ENCODE results near the gene BOK. TPM values are rescaled to one million over a fixed set of nuclear protein-coding genes. Genes with fewer than 3 reads are reported as not detected.

Gene BOK
- total RNA-seq, 1 donor from 2014 or later, result 35.4 TPM

DNA sequence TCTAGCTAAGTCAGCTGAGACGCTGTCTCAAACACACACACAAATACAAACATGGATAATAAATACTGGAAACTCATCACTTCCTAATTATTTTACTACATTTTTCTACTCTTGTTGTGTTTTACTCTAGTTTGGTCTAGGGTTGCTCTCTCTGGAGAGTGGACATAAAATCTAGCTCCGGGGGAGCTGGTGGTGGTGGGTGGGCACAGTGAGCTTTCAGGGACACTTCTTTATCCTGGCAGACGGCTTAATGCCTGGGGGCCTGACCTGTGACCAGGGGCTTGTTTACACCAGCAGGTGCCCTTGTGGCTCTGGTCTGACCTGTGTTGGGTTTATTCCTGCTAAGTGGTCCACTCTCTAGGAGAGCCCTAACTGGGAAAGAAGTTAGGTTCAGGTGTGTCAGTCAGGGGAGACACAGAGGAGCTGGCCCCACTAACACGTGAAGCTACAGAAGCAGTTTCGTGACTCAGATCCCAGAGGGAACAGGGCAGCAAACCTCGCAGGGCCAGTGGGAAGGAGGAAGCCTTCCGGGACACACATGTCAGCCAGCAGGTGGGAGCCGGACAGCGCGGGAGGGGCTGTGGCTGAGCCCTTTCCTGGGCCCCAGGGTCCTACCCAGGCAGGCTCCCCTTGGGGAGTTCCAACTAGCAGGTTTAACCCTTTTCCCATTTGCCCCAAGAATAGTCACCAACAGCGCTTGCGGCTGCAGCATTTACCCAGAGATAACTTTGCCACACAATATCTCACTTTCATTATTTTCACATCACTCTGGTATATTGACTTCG is 22.5 kb upstream of the BOK start:
- DNase-seq (ENCODE audit: low spot score in 2 of 2), result no peak

DNA sequence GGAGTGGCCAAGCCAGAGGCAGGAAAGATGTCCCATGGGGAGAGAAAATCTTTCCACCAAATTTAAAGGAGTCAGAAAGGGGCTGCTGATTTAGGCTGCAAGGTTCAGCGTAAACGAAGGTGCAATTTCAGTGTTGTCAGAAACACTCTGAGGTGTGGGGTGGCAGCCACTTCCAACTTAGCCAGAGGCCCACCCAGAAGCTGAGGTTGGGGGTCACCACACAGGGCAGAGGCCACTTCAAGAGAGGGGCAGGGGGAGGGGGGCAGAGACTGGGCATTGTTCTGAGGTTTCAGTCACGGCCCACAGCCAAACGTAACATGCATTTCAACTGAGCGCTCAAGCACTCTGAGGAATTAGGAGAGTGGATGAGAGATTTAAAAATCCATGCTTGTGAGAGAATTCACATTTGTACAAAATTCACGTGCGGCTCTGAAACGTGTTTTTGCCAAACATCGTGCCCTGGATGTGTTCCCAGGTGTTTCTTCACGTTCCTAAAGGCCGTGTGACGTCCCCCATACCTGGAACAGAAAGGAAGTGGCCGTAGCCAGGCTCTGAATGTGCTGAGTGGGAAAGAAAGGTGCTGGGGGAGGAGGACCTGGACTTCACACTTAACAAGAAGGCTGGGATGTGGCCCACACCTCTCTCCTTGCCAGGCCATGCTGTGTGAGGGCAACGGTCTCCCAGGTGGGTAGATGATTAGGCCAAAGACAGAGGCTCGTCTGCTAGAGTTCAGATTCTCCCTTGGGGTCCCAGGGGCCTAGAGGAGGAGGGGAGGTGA is 19.5 kb upstream of the BOK start:
- TF ChIP-seq, protein P1, sequence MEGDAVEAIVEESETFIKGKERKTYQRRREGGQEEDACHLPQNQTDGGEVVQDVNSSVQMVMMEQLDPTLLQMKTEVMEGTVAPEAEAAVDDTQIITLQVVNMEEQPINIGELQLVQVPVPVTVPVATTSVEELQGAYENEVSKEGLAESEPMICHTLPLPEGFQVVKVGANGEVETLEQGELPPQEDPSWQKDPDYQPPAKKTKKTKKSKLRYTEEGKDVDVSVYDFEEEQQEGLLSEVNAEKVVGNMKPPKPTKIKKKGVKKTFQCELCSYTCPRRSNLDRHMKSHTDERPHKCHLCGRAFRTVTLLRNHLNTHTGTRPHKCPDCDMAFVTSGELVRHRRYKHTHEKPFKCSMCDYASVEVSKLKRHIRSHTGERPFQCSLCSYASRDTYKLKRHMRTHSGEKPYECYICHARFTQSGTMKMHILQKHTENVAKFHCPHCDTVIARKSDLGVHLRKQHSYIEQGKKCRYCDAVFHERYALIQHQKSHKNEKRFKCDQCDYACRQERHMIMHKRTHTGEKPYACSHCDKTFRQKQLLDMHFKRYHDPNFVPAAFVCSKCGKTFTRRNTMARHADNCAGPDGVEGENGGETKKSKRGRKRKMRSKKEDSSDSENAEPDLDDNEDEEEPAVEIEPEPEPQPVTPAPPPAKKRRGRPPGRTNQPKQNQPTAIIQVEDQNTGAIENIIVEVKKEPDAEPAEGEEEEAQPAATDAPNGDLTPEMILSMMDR (IDR thresholded peaks at IDR 0.05), result no peak
- peaks cover 8 to 11% of the 10 kb centered on the region in 2 donors for H3K4me1 ChIP-seq
- peak overlapping the region in 1 of 2 donors; percentile 86 for H3K27ac ChIP-seq
- H3K36me3 ChIP-seq, result no peaks in the 10 kb centered on the region
- intact Hi-C loops (cut with DNase I), result no loop called here
- no peaks in the 10 kb centered on the region for H3K9me3 ChIP-seq
- DNase-seq (ENCODE audit: low spot score in 2 of 2), result no peak
- H3K27me3 ChIP-seq, result peaks cover 4% of the 10 kb centered on the region
- H3K4me3 ChIP-seq, result no peak overlapping the region

More for the DNA sequence above, 22.5 kb upstream of the BOK start:
- intact Hi-C loops (cut with DNase I), result no loop called here
- Histone ChIP-seq H3K4me1 (peaks cover 4% of the 10 kb centered on the region in 2 donors), H3K9me3 (no peaks in the 10 kb centered on the region), H3K27ac (no peak overlapping the region), H3K27me3 (no peaks in the 10 kb centered on the region), H3K4me3 (no peak overlapping the region), H3K36me3 (no peaks in the 10 kb centered on the region)
- TF ChIP-seq, protein P1 (IDR thresholded peaks at IDR 0.05), result no peak

DNA sequence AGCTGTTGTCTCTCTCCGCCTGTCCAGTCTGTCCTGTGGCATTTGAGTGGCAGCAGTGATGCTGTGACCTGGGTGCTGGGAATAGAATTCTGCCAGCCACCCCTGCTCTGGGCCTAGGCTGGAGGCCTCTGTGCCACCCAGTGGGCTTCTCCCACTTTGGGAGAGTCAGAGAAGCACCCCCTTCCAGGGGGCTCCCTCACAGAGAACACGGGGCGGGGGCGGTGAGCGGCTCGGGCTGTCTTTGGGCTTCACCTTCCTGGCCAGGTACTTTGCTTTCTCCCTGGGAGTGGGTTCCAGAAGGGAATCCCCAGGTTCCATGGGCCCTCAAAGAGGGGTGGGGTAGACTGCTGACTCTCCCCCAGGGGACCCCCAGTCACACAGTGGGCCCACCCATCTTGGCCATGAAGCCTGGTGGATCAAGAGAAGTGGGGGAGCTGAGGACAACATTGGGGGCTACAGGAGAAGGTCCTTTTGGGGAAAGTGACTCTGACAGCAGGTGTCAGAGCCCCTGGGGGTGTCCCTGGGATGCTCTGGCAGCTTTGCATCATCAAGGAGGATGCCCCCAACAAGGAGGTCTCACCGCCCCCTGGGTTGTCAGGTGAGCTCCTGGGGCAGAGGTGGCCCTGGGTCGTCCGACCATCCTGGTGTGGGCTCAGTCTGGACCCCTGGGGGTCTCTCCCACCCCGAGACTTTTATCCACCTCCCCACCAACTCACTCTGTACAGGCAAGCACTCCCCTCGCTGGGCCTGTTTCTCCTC is 18.8 kb upstream of the BOK start:
- Histone ChIP-seq H3K4me1 (peaks cover 8 to 11% of the 10 kb centered on the region in 2 donors), H3K36me3 (no peaks in the 10 kb centered on the region), H3K27me3 (peaks cover 4% of the 10 kb centered on the region), H3K9me3 (no peaks in the 10 kb centered on the region), H3K4me3 (peak overlapping the region in 1 of 2 donors; percentile 64), H3K27ac (peak overlapping the region in 1 of 2 donors; percentile 86)
- intact Hi-C loops (cut with DNase I), result no loop called here
- TF ChIP-seq, protein P1 (IDR thresholded peaks at IDR 0.05), result no peak
- DNase-seq (ENCODE audit: low spot score in 2 of 2), result no peak

DNA sequence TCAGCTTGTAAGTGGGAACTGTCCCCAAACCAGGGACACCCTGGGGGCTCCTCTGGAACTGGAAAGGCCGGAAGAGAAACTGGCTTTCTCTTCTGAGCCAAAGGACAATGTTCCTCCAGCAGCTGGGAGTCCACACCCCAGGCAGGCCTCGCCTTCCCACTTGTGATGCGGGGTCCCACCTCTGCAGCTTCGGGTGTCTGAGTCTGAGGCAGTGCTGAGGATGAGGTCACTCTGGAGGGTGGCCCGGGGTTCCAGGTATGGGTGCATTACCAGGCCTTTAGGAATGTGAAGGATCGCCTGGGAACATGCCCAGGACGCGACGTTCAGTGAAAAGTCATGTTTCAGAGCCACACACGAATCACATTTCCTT is 18.2 kb upstream of the BOK start:
- Histone ChIP-seq H3K36me3 (no peaks in the 10 kb centered on the region), H3K4me3 (peak overlapping the region; percentile 35 to 64), H3K27ac (peak overlapping the region in 1 of 2 donors; percentile 86), H3K27me3 (peaks cover 4% of the 10 kb centered on the region), H3K9me3 (no peaks in the 10 kb centered on the region), H3K4me1 (peaks cover 8 to 11% of the 10 kb centered on the region in 2 donors)
- intact Hi-C loops (cut with DNase I), result no loop called here
- TF ChIP-seq, protein P1 (IDR thresholded peaks at IDR 0.05), result no peak
- peak in 1 of 2 donors; percentile 67 for DNase-seq (ENCODE audit: low spot score in 2 of 2)

DNA sequence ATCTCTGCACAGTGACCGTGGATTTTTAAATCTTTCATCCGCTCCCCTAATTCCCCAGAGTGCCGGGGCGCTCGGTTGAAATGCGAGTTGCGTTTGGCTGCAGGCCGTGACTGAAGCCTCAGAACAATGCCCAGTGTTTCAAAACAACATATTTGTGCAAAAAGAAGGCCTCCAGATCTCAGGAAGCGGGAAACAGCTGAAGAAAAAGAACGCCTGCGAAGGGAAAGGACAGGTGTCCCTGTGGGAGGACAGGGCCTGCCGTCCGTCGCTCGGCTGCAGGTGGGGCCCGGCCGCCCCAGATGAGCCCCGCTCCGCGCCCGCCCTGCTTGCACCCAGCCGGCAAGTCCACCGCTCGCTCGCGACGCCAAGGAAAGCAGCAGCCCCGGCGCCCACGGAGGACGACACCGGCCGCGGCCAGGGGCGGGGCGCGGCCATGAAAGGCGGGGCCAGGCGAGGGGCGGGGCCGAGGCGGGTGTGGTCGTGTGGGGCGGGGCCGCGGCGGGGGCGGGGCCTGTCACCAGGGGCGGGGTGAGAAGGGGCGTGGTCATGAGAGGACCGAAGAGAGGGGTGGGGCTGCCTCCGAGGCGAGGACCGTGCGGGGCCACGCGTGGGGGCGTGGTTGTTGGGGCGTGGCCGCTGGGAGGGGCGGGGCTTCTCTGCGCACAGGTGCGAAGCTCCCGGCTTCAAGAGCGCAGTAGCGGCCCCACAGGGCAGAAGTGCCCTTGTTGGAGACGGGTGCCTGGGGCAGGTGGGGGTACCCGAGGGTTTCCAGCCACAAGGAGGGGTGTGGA is 17.6 kb upstream of the BOK start:
- Histone ChIP-seq H3K4me3 (peak overlapping the region; percentile 35 to 64), H3K27ac (peak overlapping the region in 1 of 2 donors; percentile 80), H3K27me3 (peaks cover 4% of the 10 kb centered on the region), H3K36me3 (no peaks in the 10 kb centered on the region), H3K9me3 (no peaks in the 10 kb centered on the region), H3K4me1 (peaks cover 8 to 11% of the 10 kb centered on the region in 2 donors)
- intact Hi-C loops (cut with DNase I), result no loop called here
- TF ChIP-seq, protein P1 (IDR thresholded peaks at IDR 0.05), result no peak
- no peak for DNase-seq (ENCODE audit: low spot score in 2 of 2)
